Measurements from ENCODE around the gene CCN2. TPM values are rescaled to one million over a fixed set of nuclear protein-coding genes. Genes with fewer than 3 reads are reported as not detected.
"Not testable (repeated sequence)": the region's sequence is repeated elsewhere in the genome, so short reads cannot be mapped to it uniquely, and the experiment has no call there.

Gene CCN2
- total and polyA plus RNA-seq, 4 donors: 221 to 1,507 (median 772) TPM

DNA sequence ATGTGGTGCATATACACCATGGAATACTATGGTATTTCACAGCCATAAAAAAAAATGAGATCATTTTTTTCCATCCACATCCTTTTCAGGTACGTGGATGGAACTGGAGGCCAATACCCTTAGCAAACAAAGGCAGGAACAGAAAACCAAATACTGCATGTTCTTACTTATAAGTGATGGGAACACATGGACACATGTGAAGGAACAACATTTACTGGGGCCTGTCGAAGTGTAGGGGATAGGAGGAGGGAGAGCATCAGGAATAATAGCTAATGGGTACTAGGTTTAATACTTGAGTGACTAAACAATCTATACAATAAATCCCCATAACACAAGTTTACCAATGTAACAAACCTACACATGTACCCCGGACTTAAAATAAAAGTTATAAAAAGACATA, 30.5 kb downstream of the CCN2 start:
- Histone ChIP-seq H3K4me1 (ENCODE audit: control insufficient read depth in 1 of 2, insufficient read depth in 2 of 2, low read length in 2 of 2) (no peaks in the 10 kb centered on the region), H3K27me3 (ENCODE audit: control insufficient read depth in 1 of 2, insufficient read depth in 2 of 2, low read length in 1 of 2) (no peaks in the 10 kb centered on the region), H3K4me3 (ENCODE audit: low read length in 2 of 2) (no peak overlapping the region), H3K36me3 (ENCODE audit: control insufficient read depth in 1 of 2, insufficient read depth in 2 of 2, low read length in 1 of 2) (no peaks in the 10 kb centered on the region), H3K9me3 (ENCODE audit: control insufficient read depth, low read length) (no peaks in the 10 kb centered on the region), H3K27ac (ENCODE audit: low read depth in 1 of 2, low read length in 2 of 2) (no peak overlapping the region)
- no peak for ATAC-seq (ENCODE audit: low FRiP score)
- 87 to 88% methylated on average over 3 of the region's 3 CpGs for WGBS, 2 donors
- intact Hi-C loops (cut with DNase I): loop anchor here (5.0 to 10.0 kb wide), 3 partner anchors 244 to 567 kb away; no protein-coding TSS in a partner anchor
- no peak for DNase-seq

DNA sequence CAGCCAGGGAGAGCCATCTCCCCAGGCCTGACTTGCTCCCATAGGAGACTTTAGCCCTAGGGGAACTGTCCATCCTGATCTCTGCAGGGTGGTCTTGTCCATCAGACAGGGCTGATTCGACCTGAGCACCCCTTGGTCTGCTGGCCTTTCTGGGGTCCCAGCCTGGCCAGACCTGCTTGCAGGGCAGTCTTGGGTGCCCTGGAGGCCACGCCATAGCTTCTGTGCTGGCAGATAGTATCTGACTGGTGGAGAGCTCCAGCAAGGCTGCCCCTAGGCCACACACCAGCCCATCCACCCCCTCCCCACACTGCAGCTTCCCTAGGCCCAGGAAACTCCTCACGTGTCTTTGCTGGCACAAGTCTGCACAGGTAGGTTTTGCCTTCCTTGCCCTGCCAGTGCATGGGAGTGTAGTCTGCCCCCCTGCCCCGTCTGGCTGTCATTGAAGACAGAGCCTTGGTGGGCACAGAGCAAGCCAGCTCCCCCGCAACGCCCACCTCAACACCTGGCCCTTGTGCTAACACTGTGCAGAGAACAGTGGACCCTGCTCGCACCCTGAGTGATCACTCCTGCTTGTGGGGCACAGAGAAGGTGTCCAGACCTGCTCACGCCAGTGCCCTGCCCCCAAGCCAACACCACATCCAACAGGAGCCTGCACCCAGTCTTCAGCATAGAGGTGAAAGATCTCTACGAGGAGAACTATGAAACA, 32.4 kb downstream of the CCN2 start:
- intact Hi-C loops (cut with DNase I): loop anchor here (5.0 to 10.0 kb wide), 2 partner anchors 378 to 566 kb away; no protein-coding TSS in a partner anchor
- ATAC-seq (ENCODE audit: low FRiP score): no peak
- Histone ChIP-seq H3K4me3 (ENCODE audit: low read length in 2 of 2) (no peak overlapping the region), H3K27me3 (ENCODE audit: control insufficient read depth in 1 of 2, insufficient read depth in 2 of 2, low read length in 1 of 2) (no peaks in the 10 kb centered on the region), H3K27ac (ENCODE audit: low read depth in 1 of 2, low read length in 2 of 2) (no peak overlapping the region), H3K36me3 (ENCODE audit: control insufficient read depth in 1 of 2, insufficient read depth in 2 of 2, low read length in 1 of 2) (no peaks in the 10 kb centered on the region), H3K4me1 (ENCODE audit: control insufficient read depth in 1 of 2, insufficient read depth in 2 of 2, low read length in 2 of 2) (no peaks in the 10 kb centered on the region), H3K9me3 (ENCODE audit: control insufficient read depth, low read length) (no peaks in the 10 kb centered on the region)
- WGBS, 2 donors: 95% methylated on average over 9 of the region's 9 CpGs
- no peak for DNase-seq

DNA sequence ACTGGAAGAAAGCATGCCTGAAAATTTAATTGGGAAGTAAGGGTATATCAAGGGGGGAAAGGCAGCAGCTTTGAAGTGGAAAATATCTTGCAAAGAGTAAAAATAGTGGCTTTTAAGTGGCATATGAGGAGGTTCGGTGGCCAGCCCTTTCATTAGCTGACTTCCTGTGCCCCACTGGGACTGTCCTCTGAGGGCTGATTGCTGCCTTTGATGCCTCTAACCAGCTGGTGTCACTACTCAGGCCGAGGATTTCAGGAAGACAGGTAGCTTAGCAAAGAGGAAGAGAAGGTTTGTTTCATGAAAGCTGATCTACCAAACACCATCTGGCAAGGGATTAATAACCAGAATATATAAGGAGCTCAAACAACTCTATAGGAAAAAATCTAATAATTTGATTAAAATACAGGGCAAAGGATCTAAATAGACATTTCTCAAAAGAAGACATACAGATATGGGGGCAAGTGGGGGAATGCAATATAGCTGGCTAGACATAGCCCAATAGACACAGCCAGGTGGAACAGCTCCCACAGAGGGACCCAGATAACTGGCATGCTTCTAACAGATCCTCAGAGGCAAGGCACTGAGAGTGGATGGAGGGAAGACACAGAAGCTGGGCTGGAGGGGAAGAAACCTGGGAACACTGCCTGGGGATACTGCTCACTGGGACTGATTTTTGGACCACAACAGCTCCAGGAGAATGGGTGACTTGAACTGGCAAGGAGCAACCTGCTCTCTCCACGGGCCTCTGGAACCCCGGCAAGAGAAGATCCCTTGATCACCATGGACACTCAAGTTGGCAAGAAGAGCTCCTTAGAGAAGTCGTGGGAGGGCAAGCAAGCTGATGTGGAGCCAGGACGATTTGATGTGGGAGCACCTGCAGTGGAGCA, 33.2 kb downstream of the CCN2 start:
- Histone ChIP-seq H3K27me3 (ENCODE audit: control insufficient read depth in 1 of 2, insufficient read depth in 2 of 2, low read length in 1 of 2) (no peaks in the 10 kb centered on the region), H3K4me1 (ENCODE audit: control insufficient read depth in 1 of 2, insufficient read depth in 2 of 2, low read length in 2 of 2) (no peaks in the 10 kb centered on the region), H3K36me3 (ENCODE audit: control insufficient read depth in 1 of 2, insufficient read depth in 2 of 2, low read length in 1 of 2) (no peaks in the 10 kb centered on the region), H3K27ac (ENCODE audit: low read depth in 1 of 2, low read length in 2 of 2) (no peak overlapping the region), H3K9me3 (ENCODE audit: control insufficient read depth, low read length) (no peaks in the 10 kb centered on the region), H3K4me3 (ENCODE audit: low read length in 2 of 2) (no peak overlapping the region)
- intact Hi-C loops (cut with DNase I): loop anchor here (5.0 to 10.0 kb wide), 2 partner anchors 379 to 567 kb away; no protein-coding TSS in a partner anchor
- 82 to 89% methylated on average over 6 of the region's 6 CpGs for WGBS, 2 donors
- DNase-seq (no peak), ATAC-seq (ENCODE audit: low FRiP score) (no peak)

DNA sequence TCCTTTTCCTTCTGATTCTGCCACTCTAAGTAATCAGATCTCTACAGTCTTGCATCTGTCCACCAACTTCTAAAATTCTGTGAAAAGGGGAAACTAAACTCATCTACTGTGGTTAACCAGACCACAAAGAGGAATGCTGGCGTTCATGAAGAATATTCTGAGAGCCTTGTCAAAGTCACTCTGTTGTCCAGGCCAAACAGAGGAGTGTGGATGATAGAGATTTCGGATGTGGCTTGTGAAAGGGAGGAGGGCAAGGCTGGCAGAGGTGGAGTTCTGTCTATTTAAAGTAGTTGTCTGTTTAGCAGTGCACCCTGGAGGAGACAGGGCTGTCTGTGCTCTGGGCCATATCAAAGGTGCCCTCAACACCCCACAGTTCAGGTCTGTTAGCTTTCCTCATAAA, 33.9 kb downstream of the CCN2 start:
- DNase-seq (no peak), ATAC-seq (ENCODE audit: low FRiP score) (no peak)
- H3K4me1 ChIP-seq (ENCODE audit: control insufficient read depth in 1 of 2, insufficient read depth in 2 of 2, low read length in 2 of 2): no peaks in the 10 kb centered on the region
- WGBS, 2 donors: 72% methylated on average over 2 of the region's 2 CpGs
- no peak overlapping the region for H3K27ac ChIP-seq (ENCODE audit: low read depth in 1 of 2, low read length in 2 of 2)
- intact Hi-C loops (cut with DNase I): loop anchor here (5.0 to 10.0 kb wide), 2 partner anchors 380 to 567 kb away; no protein-coding TSS in a partner anchor
- H3K27me3 ChIP-seq (ENCODE audit: control insufficient read depth in 1 of 2, insufficient read depth in 2 of 2, low read length in 1 of 2): no peaks in the 10 kb centered on the region
- no peaks in the 10 kb centered on the region for H3K9me3 ChIP-seq (ENCODE audit: control insufficient read depth, low read length)
- H3K36me3 ChIP-seq (ENCODE audit: control insufficient read depth in 1 of 2, insufficient read depth in 2 of 2, low read length in 1 of 2): no peaks in the 10 kb centered on the region
- H3K4me3 ChIP-seq (ENCODE audit: low read length in 2 of 2): no peak overlapping the region

DNA sequence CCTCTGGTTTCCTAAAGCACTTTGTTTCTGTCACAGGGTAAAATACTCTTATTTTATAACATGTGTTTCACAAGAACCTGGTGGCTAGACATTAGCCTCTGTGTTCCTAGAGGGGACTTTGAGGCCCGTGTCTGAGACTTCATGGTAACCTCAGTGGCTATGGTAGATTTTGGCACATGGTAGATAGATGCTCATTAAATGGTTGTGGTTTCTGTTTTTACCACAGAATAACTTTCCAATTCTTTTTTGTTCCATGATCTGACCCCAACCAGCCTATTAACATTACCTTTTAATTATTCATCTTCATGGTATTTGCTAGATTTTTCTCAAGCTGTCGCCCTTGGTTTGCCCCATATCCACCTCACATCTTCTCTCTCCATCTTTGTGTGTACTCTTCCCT, 34.3 kb downstream of the CCN2 start:
- Histone ChIP-seq H3K4me3 (ENCODE audit: low read length in 2 of 2) (no peak overlapping the region), H3K9me3 (ENCODE audit: control insufficient read depth, low read length) (no peaks in the 10 kb centered on the region), H3K27ac (ENCODE audit: low read depth in 1 of 2, low read length in 2 of 2) (no peak overlapping the region), H3K36me3 (ENCODE audit: control insufficient read depth in 1 of 2, insufficient read depth in 2 of 2, low read length in 1 of 2) (no peaks in the 10 kb centered on the region), H3K4me1 (ENCODE audit: control insufficient read depth in 1 of 2, insufficient read depth in 2 of 2, low read length in 2 of 2) (no peaks in the 10 kb centered on the region), H3K27me3 (ENCODE audit: control insufficient read depth in 1 of 2, insufficient read depth in 2 of 2, low read length in 1 of 2) (no peaks in the 10 kb centered on the region)
- intact Hi-C loops (cut with DNase I): loop anchor here (5.0 to 10.0 kb wide), 2 partner anchors 380 to 568 kb away; no protein-coding TSS in a partner anchor
- 93 to 98% methylated on average over 2 of the region's 2 CpGs for WGBS, 2 donors
- ATAC-seq (ENCODE audit: low FRiP score) (no peak), DNase-seq (no peak)

DNA sequence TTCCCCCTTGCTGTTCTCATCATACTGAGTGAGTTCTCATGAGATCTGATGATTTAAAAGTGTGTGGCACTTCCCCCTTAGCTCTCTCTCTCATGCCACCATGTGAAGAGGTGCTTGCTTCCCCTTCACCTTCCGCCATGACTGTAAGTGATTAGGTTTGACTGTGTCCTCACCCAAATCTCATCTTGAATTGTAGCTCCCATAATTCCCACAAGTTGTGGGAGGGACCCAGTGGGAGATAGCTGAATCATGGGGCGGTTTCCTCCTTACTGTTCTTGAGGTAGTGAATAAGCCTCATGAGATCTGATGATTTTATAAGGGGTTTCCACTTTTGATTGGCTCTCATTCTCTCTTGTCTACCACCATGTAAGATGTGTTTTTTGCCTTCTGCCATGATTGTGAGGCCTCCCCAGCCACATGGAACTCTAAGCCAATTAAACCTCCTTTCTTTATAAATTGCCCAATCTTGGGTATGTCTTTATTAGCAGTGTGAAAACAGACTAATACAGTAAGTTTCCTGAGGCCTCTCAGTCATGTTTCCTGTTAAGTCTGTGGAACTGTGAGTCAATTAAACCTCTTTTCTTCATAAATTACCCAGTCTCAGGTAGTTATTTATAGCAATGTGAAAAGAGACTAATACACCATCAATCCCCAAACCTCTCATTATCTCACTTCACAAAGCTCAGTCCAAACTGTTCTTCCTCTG, 34.9 kb downstream of the CCN2 start:
- ATAC-seq (ENCODE audit: low FRiP score); H3K4me3 ChIP-seq (ENCODE audit: low read length in 2 of 2); H3K27ac ChIP-seq (ENCODE audit: low read depth in 1 of 2, low read length in 2 of 2); DNase-seq; H3K4me1 ChIP-seq (ENCODE audit: control insufficient read depth in 1 of 2, insufficient read depth in 2 of 2, low read length in 2 of 2); H3K9me3 ChIP-seq (ENCODE audit: control insufficient read depth, low read length); H3K27me3 ChIP-seq (ENCODE audit: control insufficient read depth in 1 of 2, insufficient read depth in 2 of 2, low read length in 1 of 2); H3K36me3 ChIP-seq (ENCODE audit: control insufficient read depth in 1 of 2, insufficient read depth in 2 of 2, low read length in 1 of 2): not testable (repeated sequence)
- intact Hi-C loops (cut with DNase I): loop anchor here (5.0 to 10.0 kb wide), 2 partner anchors 381 to 569 kb away; no protein-coding TSS in a partner anchor
- 95 to 98% methylated on average over 2 of the region's 2 CpGs for WGBS, 2 donors

DNA sequence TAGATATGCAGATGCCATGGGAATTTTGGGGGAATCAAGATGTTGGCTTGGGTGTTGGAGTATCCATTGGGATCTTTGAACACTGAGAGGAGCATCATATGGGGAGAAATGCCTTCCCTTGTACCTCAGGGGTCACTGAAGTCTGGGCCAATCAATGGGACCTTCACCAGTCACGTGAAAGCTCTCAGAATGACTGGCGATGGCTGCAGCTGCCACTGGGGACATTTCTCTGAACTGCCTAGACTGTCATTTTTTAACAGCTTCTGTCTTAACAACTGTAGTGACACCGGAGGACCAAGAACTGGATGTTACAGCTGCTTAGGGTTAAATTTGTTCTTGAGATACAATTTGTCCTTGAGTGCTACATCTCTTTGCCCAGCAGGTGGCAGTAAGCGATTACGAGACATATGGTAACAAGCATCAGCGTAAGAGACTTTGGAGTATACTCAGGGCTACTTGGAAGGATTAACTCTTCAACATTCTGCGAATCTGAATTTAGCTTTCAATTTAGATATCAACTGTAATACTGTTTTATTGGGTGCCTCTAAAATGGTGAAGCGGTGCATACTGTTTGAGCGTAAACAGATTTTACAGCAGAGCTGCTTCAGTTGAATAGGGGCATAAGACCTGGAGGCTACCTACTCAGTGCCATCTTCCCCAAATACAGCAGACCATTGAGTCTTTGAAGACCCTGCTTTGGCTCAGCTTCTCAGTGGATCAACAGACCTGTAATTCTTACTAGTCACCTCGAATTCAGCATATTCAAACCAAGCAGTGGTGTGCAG, 36.0 kb downstream of the CCN2 start:
- Histone ChIP-seq H3K27ac (ENCODE audit: low read depth in 1 of 2, low read length in 2 of 2) (no peak overlapping the region), H3K4me3 (ENCODE audit: low read length in 2 of 2) (no peak overlapping the region), H3K4me1 (ENCODE audit: control insufficient read depth in 1 of 2, insufficient read depth in 2 of 2, low read length in 2 of 2) (no peaks in the 10 kb centered on the region), H3K36me3 (ENCODE audit: control insufficient read depth in 1 of 2, insufficient read depth in 2 of 2, low read length in 1 of 2) (no peaks in the 10 kb centered on the region), H3K27me3 (ENCODE audit: control insufficient read depth in 1 of 2, insufficient read depth in 2 of 2, low read length in 1 of 2) (no peaks in the 10 kb centered on the region), H3K9me3 (ENCODE audit: control insufficient read depth, low read length) (no peaks in the 10 kb centered on the region)
- intact Hi-C loops (cut with DNase I): loop anchor here (5.0 to 10.0 kb wide), 4 partner anchors 128 to 570 kb away; no protein-coding TSS in a partner anchor
- peak; percentile 78 for ATAC-seq (ENCODE audit: low FRiP score)
- DNase-seq: peak in 1 of 2 donors; percentile 70
- 24 to 29% methylated on average over 10 of the region's 10 CpGs for WGBS, 2 donors

DNA sequence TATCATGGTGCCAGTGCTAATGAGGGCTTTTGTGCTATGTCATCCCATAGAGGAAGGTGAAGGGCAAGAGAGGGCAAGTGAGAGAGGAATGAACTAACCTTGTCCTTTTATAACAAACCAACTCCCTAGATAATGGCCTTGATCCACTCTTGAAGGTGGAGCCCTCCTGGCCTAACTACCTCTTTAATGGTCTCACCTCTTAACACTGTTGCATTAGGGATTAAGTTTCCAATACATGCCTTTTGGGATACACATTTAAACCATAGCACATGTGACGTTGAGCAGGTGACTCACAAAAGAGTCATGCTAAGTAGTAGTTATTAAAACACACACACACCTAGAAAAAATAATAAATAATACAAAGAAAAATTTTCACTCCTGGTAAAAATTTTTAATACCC, 36.9 kb downstream of the CCN2 start:
- ATAC-seq (ENCODE audit: low FRiP score) (no peak), DNase-seq (no peak)
- WGBS, 2 donors: 24 to 29% methylated on average over 1 of the region's 1 CpG
- Histone ChIP-seq H3K27ac (ENCODE audit: low read depth in 1 of 2, low read length in 2 of 2) (no peak overlapping the region), H3K36me3 (ENCODE audit: control insufficient read depth in 1 of 2, insufficient read depth in 2 of 2, low read length in 1 of 2) (no peaks in the 10 kb centered on the region), H3K4me3 (ENCODE audit: low read length in 2 of 2) (no peak overlapping the region), H3K4me1 (ENCODE audit: control insufficient read depth in 1 of 2, insufficient read depth in 2 of 2, low read length in 2 of 2) (no peaks in the 10 kb centered on the region), H3K27me3 (ENCODE audit: control insufficient read depth in 1 of 2, insufficient read depth in 2 of 2, low read length in 1 of 2) (no peaks in the 10 kb centered on the region), H3K9me3 (ENCODE audit: control insufficient read depth, low read length) (no peaks in the 10 kb centered on the region)
- intact Hi-C loops (cut with DNase I): loop anchor here (5.0 to 10.0 kb wide), 3 partner anchors 127 to 571 kb away; no protein-coding TSS in a partner anchor

Measured in aorta (tissue), 5 donors.